Measurements from ENCODE around the gene HRH1.
"Not testable (repeated sequence)": the region's sequence is repeated elsewhere in the genome, so short reads cannot be mapped to it uniquely, and the experiment has no call there.

HRH1 gene

DNA sequence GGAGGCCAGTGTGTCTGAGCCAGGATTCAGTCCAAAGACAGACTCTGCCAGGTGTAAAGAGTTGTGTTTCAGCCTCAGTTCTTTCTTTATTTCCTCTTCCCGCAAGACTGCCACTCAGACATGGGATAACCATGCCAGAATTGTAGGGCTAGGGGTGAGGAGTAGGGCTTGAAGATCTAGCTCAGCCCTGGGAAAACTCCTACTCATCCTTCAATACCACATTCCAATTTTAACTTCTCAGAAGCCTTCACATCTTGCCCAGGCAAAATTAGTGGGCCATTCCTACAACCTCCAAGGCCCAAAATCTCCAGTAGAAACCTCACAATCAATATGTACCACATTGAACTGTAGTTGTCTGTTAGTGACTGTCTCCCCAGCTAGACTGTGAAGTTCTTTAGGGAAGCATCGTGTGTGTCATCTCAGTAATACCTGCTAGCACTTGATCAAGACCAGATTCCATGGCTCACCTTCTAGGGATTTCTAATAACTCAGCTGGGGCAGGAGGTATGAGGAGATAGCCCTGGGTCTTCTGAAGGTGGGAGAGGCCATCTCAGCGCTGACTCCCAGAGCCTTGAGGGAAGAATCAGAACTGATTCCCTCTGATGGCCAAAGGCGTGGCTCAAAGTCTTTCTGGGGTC, 19.7 kb downstream of the HRH1 start:
- DNase-seq: no peak

GRCh38 chr3:11178421-11178820, 24.1 kb downstream of the HRH1 start:
- no peak for DNase-seq

DNA sequence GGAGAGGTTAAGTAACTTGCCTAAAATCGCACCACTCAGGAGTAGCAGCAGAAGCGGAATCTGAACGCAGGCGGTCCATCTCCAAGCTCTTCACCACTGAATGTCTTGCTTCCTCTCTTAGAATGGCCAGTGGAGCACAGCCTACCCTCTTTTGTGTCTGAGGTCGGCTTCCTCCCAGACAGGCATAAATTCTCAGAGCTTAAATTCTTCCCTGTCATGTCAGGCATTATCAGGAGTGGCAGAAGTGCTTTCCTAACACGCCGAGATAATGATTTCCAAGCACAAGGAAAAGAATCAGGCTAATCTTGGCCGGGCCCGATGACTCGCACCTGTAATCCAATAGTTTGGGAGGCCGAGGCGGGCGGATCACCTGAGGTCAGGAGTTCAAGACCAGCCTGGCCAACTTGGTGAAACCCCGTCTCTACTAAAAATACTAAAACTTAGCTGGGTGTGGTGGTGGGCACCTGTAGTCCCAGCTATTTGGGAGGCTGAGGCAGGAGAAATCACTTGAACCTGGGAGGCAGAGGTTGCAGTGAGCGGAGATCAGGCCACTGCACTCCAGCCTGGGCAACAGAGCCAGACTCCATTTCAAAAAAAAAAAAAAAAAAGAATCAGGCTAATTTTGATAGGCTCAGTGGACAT, 30.2 kb downstream of the HRH1 start:
- not testable (repeated sequence) for DNase-seq

- no peak for DNase-seq
Measured at GRCh38 chr3:11185144-11185543, 30.9 kb downstream of the HRH1 start.

GRCh38 chr3:11185564-11186317, 31.4 kb downstream of the HRH1 start:
- no peak for DNase-seq

GRCh38 chr3:11186318-11186692, 32.0 kb downstream of the HRH1 start:
- no peak for DNase-seq

GRCh38 chr3:11186771-11187191, 32.5 kb downstream of the HRH1 start:
- DNase-seq: no peak

GRCh38 chr3:11187681-11188080, 33.4 kb downstream of the HRH1 start:
- no peak for DNase-seq

- no peak for DNase-seq
Measured at GRCh38 chr3:11188231-11188630, 33.9 kb downstream of the HRH1 start.

- no peak for DNase-seq
Measured at GRCh38 chr3:11195201-11195600, 40.9 kb downstream of the HRH1 start.

DNA sequence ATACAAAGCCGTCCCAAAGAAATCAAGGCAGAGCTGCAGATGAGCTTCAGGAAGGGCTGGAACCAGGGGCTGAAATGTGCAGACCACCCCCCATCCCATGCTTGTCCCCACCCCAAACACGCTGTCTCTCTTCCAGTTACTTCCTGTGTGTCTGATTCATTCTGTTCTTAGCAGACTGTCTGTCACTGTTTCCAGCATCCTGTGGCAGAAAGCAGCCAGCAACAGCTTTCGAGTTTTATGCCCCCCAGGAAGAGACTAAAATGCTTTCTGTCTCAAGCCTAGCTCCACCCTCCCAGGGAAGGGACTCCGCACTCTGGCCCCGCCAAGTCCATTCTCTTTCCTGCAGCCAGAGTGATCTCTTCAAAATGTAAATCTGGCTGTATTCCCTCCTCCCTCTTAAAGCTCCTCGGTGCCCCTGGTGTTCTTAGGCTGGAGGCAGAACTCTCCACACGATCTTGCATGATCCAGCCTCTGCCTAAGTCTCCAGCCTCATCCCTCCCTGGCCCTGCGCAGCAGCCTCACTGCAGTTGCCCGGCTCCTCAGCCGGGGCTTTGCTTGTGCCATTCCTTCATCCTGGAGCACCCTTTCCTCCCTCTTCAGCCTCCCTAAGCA, 41.5 kb downstream of the HRH1 start:
- DNase-seq: no peak

GRCh38 chr3:11197484-11197883, 43.2 kb downstream of the HRH1 start:
- DNase-seq: no peak

- no peak for DNase-seq
Measured at GRCh38 chr3:11198070-11198469, 43.8 kb downstream of the HRH1 start.

- no peak for DNase-seq
Measured at GRCh38 chr3:11198495-11198894, 44.2 kb downstream of the HRH1 start.

DNA sequence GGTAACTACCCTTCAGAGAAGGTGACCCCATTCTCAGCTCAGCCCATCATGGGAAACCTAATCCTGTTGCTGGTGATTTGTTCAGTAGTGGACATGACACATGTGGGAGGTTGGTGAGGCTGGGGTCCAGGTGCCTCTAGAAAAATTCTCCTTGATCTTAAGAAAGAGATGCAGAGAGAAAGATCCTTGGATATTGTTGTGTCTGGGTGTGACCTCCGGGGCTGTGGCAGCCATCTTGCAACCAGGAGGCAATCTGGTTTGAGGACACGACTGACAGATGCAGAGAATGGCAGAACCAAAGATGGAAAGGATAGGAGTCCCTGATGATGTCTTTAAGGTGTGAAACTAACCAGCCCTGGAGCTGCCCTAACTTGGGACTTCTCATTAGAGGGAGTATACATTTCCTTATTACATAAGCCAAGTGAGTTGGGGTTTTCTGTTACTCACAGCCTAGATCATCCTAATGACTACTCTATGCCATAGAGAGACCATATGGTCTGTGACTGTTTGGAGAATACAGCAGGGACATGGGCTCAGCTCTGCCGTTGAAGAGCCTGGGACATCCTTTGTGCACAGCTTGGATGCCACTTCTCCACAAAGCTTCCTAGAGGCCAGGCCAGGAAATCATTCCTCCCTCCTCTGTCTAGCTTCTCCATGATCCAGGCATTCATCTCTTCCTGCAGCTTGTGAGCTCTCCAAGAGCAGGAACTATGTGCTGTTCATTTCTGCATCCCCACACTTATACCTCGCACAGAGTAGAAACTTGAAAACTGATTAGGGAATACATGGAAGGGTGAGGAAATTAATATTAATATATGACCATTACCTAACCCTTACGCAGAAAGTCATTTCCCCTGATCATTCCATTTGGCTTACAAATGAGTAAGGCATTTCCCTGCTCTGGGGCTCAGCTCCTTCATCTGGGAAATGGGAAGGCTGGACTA, 45.9 kb downstream of the HRH1 start:
- DNase-seq: no peak

DNA sequence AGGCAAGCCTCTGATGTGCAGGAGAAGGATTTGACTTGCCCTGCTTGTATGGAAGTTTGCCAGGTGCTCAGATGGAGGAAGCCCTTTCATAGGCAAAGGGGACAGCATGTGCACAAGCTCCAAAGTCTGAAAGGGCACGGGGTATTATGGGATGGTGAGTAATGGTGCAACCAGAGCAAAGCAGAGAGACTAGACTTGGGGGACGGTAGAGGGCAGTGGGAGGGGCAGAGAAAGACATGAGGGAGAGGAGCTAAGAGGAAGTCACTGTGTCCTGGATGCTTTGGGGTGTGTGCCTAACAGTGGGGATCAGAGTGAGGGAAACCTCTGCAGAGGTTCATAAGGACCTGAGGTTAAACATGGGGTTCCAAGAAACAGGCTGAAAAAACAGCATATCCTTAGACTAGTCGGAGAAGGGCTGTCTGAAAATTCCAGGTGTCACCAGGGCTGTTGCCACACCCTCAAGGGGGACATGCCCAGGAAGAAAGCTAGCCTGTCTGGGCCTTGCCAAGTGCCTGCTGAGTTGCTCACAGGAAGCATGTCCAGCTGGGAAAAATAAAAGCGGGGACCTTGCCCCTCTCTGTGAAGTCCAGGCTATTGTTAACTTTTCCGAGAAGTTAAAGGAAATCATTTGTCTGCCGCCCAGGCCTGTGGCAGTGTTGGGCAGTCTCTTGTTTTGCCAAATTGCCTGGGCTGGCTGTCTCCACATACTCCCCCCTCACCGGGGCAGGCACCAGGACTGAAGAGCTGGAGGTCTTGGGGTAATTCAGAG, 47.1 kb downstream of the HRH1 start:
- DNase-seq: no peak

DNA sequence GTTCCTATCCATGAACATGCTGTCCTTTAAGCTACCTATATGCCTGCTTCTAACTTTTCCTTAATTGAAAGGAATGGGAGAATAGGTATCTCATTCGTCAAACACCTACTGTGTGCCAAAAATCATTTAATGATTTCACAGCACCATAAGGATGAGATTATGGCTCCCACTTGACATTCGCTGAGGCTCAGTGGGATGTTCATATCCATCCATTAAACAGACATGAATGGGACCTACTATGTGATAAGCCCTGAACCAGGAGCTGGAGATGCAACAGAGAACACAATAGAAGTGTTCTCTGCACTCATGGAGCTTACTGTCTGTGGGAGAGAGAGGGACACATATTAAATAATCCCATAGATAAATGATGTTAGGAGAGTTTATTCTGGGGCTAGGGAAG, 49.7 kb downstream of the HRH1 start:
- no peak for DNase-seq

DNA sequence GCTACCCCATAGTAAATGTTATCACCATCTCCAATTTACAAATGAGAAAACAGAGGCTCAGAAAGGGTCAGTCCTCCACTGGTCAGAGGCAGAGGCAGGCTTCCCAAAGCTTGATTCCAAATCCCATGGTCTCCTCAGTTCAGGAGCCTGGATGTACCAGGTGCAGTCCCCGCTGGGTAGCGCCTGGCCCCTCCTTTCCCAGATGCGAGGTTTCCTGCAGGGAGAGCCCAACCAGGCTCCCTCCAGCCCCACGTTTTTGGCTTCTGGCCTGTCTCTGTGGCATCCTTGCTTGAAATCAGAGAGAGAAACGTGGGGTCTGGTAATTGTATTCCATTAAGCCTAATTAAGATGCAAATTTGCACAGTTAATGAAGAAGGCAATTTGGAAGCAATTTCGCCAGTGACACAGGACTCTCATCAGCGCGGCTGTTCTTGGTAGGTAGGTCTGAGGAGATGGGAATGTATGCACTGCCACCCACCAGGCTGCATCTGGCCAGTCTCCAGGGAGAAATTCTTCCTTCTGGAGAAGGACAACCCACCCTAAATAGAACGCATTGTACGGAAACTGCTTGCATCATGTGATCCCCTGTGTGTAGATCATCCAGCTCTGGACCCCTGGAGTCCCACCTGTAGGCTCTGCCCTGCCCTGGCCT, 50.5 kb downstream of the HRH1 start:
- no peak for DNase-seq

DNA sequence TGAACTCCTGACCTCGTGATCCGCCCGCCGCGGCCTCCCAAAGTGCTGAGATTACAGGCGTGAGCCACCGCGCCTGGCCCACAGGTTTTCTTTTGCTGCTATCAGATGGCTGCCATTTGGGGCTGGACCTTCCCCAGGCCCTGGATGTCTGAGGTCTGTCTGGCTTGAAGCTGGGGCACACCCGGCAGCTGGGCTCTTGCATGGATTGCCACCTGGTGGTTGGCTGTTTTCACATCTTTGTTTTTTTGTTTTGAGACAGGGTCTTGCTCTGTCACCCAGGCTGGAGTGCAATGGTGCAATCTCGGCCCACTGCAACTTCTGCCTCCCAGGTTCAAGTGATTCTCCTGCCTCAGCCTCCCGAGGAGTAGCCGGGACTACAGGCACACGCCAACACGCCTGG, 51.6 kb downstream of the HRH1 start:
- DNase-seq: not testable (repeated sequence)

DNA sequence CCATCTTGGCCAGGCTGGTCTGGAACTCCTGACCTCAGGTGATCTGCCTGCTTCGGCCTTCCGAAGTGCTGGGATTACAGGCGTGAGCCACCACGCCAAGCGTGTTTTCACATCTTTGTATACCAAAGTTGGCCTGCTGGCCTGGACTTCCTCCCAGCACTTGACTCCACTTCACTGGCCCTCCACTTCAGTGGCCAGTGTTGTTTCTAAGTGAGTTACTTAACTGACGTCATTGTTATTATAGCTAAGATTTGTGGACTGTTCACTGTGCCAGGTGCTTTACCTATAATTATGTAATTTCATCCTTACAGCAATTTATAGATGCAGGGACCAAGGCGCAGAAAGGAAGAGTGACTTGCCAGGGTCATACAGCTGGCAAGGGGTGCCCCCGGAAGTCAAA, 52.0 kb downstream of the HRH1 start:
- no peak for DNase-seq

DNA sequence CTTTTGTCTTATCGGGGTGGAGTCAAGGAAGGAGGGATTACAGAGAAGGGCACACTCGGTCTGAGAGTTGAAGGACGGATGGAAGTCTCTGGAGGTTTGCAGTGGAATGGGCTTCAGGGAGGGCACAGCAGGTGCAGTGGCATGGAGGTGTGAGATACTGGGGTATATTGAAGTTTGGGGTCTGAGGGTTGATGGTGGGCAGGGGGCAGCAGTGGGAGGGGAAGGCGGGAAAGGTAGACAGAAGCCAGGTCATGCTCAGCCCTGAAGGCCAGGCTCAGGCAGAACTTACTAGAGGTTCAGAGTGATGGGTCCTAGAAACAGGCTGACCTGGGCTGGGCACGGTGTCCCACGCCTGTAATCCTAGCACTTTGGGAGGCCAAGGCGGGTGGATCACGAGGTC, 52.7 kb downstream of the HRH1 start:
- no peak for DNase-seq
